Lung (tissue), 12 donors: ENCODE data around the gene ADPRH. TPM values are rescaled to one million over a fixed set of nuclear protein-coding genes. Genes with fewer than 3 reads are reported as not detected.

Experiments used
- ATAC-seq: fragments of 200-7000 bp; cut with Tn5 transposase; one replicate; pipeline ENCODE4 v1.9.1; 2020; ENCODE audit warnings: moderate number of reproducible peaks; ENCODE audit not compliant: insufficient read depth, low FRiP score
- DNase-seq, 3 donors: peaks; one replicate each; pipeline ENCODE4 v3.0.0-alpha.2; 2013 to 2017
- H3K27ac ChIP-seq, 2 donors: one replicate each; pipeline ENCODE4 v1.5.1; 2013; ENCODE audit warnings: mild to moderate bottlenecking in 2 of 2, moderate library complexity in 2 of 2, control low read depth in 1 of 2, inconsistent platforms in 1 of 2, low read depth in 1 of 2, low read length in 1 of 2
- H3K27me3 ChIP-seq, 3 donors: one replicate each; pipeline ENCODE4 v1.5.1; 2013; ENCODE audit warnings: low read length in 2 of 3; ENCODE audit not compliant: control insufficient read depth in 3 of 3, insufficient read depth in 3 of 3
- H3K36me3 ChIP-seq, 4 donors: one replicate each; pipeline ENCODE4 v1.5.1; 2013; ENCODE audit warnings: low read length in 4 of 4, mild to moderate bottlenecking in 1 of 4, moderate library complexity in 1 of 4; ENCODE audit not compliant: control insufficient read depth in 4 of 4, insufficient read depth in 4 of 4
- H3K4me1 ChIP-seq, 5 donors: one replicate each; pipeline ENCODE4 v1.5.1; 2013; ENCODE audit warnings: low read length in 5 of 5, mild to moderate bottlenecking in 2 of 5, moderate library complexity in 1 of 5; ENCODE audit not compliant: control insufficient read depth in 5 of 5, insufficient read depth in 5 of 5
- H3K4me3 ChIP-seq: one replicate; pipeline ENCODE4 v1.5.1; 2013; ENCODE audit warnings: mild to moderate bottlenecking, control low read depth, moderate library complexity
- H3K9ac ChIP-seq, 2 donors: one replicate each; pipeline ENCODE4 v1.5.1; 2013; ENCODE audit warnings: low read length in 2 of 2, control low read depth in 1 of 2; ENCODE audit not compliant: insufficient read depth in 1 of 2
- H3K9me3 ChIP-seq, 4 donors: one replicate each; pipeline ENCODE4 v1.5.1; 2013; ENCODE audit warnings: low read length in 3 of 4, mild to moderate bottlenecking in 1 of 4, moderate library complexity in 1 of 4; ENCODE audit not compliant: control insufficient read depth in 4 of 4, insufficient read depth in 3 of 4
- WGBS, 2 donors: extraction: QIAGEN DNeasy Blood & Tissue Kit; methylation state at CpG; one replicate each; pipeline ENCODE4 v1.1.7; 2013; 5-methylcytosine and 5-hydroxymethylcytosine counted together
- polyA plus RNA-seq, 2 donors: library from polyadenylated mRNA; stranded (reverse); fragments of 200-250 nt; gene quantifications; one replicate each; pipeline ENCODE4 v1.2.1, GENCODE V29; 2013
- total RNA-seq, 2 donors: library from RNA; depleted of rRNA in 1 of 2; stranded (reverse); fragments of >200 nt in 1 of 2; gene quantifications; one replicate each; pipeline ENCODE4 v1.2.1, GENCODE V29; 2014 to 2021
- TF ChIP-seq, protein P1 (sequence below): IDR thresholded peaks from 2 replicates; pipeline ENCODE4 v1.5.1; 2012; ENCODE audit warnings: mild to moderate bottlenecking; ENCODE audit errors: control extremely low read depth, extremely low read depth
- donor health status: control.
- donor health status: control.
- donor health status: Bipolar disorder and iron deficiency.
- donor health status: healthy.
- donor health status: DM: yes; HTN: yes; CAD: no.

The ADPRH gene
- total and polyA plus RNA-seq, 4 donors = 5.4 to 26.3 (median 14.2) TPM

DNA sequence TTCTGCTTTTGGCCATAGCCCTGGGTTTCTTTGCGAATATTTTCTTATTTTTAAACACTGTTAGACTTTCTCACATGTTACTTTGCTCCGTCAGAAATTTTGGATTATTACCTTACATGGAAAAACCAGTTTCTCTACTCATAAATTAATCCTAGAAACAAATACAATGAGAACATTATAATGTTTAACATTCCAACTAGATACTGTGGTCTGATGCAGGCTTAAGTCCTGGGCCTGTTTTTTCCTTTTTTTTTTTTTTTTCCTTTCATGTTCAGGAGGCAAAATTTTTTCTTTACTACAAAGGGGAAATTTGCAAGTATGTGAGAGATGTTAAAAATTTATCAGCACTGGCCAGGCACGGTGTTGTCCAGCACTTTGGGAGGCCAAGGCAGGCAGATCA, 52.2 kb downstream of the ADPRH start:
- Histone ChIP-seq H3K9ac (no peak overlapping the region), H3K4me1 (peaks cover 0 to 14% (median 0%) of the 10 kb centered on the region in 5 donors), H3K27ac (no peak overlapping the region), H3K36me3 (no peaks in the 10 kb centered on the region), H3K9me3 (no peaks in the 10 kb centered on the region), H3K27me3 (no peaks in the 10 kb centered on the region), H3K4me3 (no peak overlapping the region)
- WGBS, 2 donors = 74 to 85% methylated on average over 3 of the region's 3 CpGs
- no peak for DNase-seq
- TF ChIP-seq, protein P1, sequence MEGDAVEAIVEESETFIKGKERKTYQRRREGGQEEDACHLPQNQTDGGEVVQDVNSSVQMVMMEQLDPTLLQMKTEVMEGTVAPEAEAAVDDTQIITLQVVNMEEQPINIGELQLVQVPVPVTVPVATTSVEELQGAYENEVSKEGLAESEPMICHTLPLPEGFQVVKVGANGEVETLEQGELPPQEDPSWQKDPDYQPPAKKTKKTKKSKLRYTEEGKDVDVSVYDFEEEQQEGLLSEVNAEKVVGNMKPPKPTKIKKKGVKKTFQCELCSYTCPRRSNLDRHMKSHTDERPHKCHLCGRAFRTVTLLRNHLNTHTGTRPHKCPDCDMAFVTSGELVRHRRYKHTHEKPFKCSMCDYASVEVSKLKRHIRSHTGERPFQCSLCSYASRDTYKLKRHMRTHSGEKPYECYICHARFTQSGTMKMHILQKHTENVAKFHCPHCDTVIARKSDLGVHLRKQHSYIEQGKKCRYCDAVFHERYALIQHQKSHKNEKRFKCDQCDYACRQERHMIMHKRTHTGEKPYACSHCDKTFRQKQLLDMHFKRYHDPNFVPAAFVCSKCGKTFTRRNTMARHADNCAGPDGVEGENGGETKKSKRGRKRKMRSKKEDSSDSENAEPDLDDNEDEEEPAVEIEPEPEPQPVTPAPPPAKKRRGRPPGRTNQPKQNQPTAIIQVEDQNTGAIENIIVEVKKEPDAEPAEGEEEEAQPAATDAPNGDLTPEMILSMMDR = no peak
- ATAC-seq = no peak

DNA sequence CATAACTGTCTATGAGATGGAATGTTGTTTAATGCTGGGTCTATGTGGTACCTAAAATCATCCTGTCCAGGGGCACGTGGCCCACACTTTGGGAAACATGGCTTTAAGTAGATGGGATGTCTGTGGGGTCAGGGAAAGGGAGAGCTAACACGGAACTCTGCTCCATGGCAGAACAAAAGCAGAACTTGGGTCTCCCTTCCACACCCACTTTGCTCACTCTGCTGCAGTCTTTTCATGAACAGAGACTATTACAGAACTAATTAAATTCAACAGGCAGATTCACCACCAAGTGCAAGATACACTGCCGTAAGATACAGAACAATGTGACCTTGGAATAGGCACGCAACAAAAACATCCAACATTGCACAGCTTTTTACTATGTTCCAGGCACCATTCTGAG, 52.9 kb downstream of the ADPRH start:
- Histone ChIP-seq H3K4me3 (no peak overlapping the region), H3K4me1 (peaks cover 0 to 14% (median 0%) of the 10 kb centered on the region in 5 donors), H3K27ac (no peak overlapping the region), H3K36me3 (no peaks in the 10 kb centered on the region), H3K9me3 (no peaks in the 10 kb centered on the region), H3K27me3 (no peaks in the 10 kb centered on the region), H3K9ac (no peak overlapping the region)
- DNase-seq (no peak), ATAC-seq (no peak)
- TF ChIP-seq, protein P1 = no peak
- 83 to 88% methylated on average over 4 of the region's 4 CpGs for WGBS, 2 donors

DNA sequence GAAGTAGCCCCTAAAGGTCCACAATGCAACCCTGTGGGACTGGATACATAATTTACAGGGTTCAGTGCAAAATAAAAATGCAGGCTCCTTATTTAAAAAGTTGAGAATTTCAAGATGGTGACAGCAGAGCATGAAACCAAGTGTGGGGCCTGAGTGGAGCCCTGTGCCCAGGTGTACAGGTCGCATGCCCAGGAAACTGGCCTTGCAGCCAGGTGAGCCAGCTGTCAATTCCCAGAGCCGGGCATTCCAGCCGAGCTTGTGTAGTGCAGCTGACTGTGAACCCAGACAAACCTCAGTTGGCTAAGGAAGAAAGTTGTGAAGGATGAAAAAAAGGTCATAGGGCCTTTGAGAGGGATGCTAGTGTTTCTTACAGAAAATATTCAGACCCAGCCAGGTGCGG, 53.5 kb downstream of the ADPRH start:
- Histone ChIP-seq H3K27me3 (no peaks in the 10 kb centered on the region), H3K9ac (no peak overlapping the region), H3K9me3 (no peaks in the 10 kb centered on the region), H3K27ac (no peak overlapping the region), H3K4me1 (peaks cover 0 to 11% (median 0%) of the 10 kb centered on the region in 5 donors), H3K36me3 (no peaks in the 10 kb centered on the region), H3K4me3 (no peak overlapping the region)
- DNase-seq (no peak), ATAC-seq (no peak)
- TF ChIP-seq, protein P1 = no peak
- WGBS, 2 donors = 85 to 92% methylated on average over 4 of the region's 4 CpGs

DNA sequence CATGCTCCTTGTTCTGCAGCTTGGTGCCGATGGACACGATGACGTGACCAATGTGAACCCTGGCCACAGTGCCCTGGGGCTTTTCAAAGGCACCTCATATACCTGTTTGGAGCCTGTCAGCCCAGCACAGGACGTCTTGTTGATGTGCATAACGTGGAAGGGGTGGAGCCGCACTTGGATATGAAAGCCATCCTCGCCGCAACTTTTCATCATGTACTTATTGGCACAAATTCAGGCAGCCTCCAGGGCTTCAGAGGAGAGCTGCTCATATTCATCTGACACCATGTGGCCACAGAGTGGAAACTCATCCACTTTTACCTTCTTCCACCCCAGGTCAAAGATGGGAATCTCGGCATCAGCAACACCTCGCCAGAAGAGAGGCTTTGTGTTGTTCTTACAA, 56.4 kb downstream of the ADPRH start:
- DNase-seq = no peak
- H3K27me3 ChIP-seq = no peaks in the 10 kb centered on the region
- H3K9me3 ChIP-seq = no peaks in the 10 kb centered on the region
- H3K4me1 ChIP-seq = peaks cover 0 to 10% (median 0%) of the 10 kb centered on the region in 5 donors
- no peak overlapping the region for H3K4me3 ChIP-seq
- H3K36me3 ChIP-seq = peaks cover 0 to 2% (median 0%) of the 10 kb centered on the region in 4 donors
- H3K27ac ChIP-seq = peak overlapping the region; percentile 37 to 73
- no peak overlapping the region for H3K9ac ChIP-seq
- TF ChIP-seq, protein P1 = no peak
- no peak for ATAC-seq
- 89 to 92% methylated on average over 10 of the region's 10 CpGs for whole genome bisulfite sequencing, 2 donors
